NCI-H1417 (cell line): ENCODE results near the gene ZNF669.
"Not testable (repeated sequence)": the region's sequence is repeated elsewhere in the genome, so short reads cannot be mapped to it uniquely, and the experiment has no call there.

Experiments used
- DNase-seq, 3 experiments: peaks; one replicate each; lab custom pipeline; 2025; lab: John Stamatoyannopoulos, UW

The ZNF669 gene

DNA sequence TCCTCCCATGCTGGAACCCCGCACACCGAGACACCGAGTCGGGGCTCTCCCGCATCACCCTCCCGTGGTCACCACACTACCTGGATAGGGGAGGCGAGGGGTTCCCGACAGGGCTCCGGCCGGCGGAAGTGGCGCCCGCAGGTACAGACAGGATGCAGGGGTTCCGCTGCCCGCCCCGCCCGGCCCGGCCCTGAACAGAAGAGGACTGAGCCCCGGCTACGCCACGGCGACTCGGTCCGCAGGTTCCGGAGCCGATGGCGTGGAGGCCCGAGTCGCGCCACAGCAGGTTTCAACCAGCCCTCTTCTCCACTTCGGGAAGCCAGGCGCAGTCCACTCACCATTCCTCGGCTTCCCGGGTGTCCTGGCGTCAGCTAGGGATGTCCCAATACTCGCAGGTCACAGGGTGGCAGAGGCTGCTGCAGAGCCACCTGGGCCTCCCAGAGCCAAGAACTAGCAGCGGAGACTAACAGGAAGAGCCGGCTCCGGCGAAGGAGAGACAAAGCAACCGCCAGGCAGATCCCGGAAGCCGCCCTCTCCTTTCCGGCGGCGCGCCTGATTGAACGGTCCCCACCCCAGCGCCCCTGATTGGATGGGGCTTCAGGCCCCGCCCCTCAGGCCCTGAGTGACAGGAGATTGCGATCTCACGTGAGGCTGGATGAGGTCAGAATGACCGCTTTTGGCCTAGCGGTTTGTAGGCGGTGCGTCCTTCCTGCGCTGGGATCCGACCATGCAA, at the start of gene ZNF669:
ZNF669 (minus strand) TSS at position 498 of the 733 bp plus-strand sequence; CDS start at position 341, 157 bp downstream.
- peak; percentile 86 to 98 (median 97) for DNase-seq

GRCh38 chr1:247147781-247148180, 43.6 kb upstream of the ZNF669 start:
- no peak for DNase-seq

- DNase-seq: not testable (repeated sequence)
Observed at GRCh38 chr1:247147120-247147519, 43.0 kb upstream of the ZNF669 start.

DNA sequence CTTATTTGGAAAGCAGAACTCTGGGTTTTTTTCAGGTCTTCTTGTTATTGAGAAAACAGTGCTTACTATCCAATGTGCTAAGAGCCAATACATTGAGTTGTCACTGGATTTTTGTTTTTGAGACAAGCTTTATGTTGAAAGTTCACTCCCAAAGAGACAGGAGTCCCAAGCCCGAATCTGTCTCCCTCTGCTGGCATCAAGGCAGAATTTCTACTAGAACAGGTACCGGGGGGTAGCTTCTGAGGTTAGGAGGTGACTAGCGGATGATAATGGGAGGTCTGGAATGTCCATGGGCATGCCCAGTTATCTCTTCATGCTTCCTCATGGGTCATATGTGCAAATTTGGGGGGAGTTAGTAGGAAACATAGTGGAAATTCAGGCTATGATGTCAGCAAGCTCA, 42.5 kb upstream of the ZNF669 start:
- DNase-seq: no peak

- DNase-seq: no peak
Observed at GRCh38 chr1:247145279-247145678, 41.1 kb upstream of the ZNF669 start.

DNA sequence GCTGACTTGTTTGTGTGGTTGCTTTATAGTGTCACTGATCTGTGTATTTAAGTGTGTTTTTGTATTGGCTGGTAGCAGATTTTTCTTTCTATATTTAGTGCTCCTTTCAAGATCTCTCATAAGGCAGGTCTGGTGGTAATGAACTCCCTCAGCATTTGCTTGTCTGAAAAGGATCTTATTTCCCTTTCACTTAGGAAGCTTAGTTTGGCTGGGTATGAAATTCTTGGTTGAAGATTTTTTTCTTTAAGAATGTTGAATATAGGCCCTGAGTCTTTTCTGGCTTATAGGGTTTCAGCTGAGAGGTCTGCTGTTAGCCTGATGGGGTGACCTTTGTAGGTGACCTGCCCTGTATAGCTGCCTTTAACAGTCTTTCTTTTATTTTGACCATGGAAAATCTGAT, 35.4 kb upstream of the ZNF669 start:
- not testable (repeated sequence) for DNase-seq

- DNase-seq: no peak
Observed at GRCh38 chr1:247131236-247131635, 27.1 kb upstream of the ZNF669 start.

DNA sequence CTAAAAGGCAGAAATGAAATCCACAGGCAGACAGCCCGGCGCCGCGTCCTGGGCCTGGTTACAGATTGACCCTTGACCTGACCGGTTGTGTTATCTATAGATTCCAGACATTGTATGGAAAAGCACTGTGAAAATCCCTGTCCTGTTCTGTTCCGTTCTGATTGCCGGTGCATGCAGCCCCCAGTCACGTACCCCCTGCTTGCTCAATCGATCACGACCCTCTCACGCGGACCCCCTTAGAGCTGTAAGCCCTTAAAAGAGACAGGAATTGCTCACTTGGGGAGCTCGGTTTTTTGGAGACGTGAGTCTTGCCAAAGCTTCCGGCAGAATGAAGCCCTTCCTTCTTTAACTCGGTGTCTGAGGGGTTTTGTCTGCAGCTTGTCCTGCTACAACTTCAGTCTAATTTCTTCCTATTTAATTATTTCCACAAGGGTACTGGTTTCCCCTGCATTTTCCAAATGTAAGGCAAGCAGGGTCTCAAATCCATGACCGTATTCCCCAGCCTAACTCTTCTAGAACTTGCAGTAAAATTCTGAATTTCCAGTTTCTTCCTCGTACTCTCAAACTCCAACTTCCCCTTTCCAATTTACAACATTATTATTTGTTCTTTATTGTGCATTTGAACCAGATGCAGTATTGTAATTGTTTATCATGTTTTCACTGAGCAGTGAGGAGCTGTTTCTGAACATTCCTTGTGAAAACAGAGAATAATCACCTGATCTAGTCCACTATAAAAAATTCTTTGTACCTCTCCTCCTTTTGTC, 23.5 kb upstream of the ZNF669 start:
- not testable (repeated sequence) for DNase-seq

- not testable (repeated sequence) for DNase-seq
Observed at GRCh38 chr1:247126601-247127000, 22.4 kb upstream of the ZNF669 start.

DNA sequence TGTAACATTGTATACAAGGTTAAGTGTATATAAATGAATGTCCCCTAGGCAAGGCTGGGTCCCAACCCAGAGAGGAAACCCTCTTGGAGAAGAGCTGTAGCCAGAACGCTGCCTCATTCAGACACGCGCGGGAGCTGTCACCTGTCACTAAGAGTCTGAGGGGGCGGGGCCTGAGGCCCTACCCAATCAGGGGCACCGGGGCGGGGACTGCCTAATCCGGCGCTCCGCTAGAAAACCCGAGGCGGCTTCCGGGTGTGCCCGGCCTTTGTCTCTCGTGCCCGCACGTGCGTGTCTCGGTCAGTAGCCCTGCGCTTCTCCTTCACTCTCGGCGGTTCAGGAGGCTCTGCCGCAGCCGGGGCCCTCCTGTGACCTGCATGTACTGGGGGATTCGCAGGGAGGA, 22.0 kb upstream of the ZNF669 start:
- DNase-seq: not testable (repeated sequence)

GRCh38 chr1:247121382-247121781, 17.2 kb upstream of the ZNF669 start:
- no peak for DNase-seq

DNA sequence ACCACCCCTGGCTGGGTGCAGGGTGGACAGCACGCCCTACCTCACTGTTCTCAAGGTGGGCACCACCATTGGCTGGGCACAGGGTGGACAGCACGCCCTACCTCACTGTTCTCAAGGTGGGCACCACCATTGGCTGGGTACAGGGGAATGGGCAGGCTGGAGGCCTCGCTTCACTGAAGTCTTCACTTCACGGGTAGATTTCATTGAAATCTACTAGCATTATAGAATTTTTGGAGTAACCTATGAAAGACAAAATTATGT, 16.2 kb upstream of the ZNF669 start:
- not testable (repeated sequence) for DNase-seq

- DNase-seq: no peak
Observed at GRCh38 chr1:247119600-247120407, 15.6 kb upstream of the ZNF669 start.

DNA sequence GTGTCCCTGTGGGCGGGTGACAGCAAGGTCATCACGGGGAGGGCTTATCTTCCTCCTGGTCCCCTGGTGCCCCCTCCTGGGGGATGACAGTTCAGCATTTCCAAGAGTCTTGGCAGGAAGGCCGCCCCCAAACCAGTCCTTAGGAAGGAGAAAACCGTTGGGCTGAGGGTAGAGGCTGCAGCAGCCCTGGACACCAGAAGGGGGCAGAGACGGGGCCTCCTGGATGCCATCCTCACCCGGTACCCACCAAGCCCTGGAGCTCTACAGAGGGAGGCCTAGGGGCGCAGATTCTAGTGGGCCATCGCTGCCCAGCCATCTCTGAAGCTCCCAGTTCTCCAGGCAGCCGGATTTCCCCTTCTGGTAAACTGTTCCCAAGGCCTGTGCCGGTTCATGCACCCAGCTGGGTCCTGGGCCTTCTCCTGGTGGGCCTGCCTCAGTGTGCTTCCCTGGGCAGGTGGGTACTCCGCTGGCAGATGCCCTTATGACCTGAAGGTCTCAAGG, 14.8 kb upstream of the ZNF669 start:
- peak in 1 of 3 experiments; percentile 13 for DNase-seq

GRCh38 chr1:247115545-247115944, 11.4 kb upstream of the ZNF669 start:
- DNase-seq: no peak

DNA sequence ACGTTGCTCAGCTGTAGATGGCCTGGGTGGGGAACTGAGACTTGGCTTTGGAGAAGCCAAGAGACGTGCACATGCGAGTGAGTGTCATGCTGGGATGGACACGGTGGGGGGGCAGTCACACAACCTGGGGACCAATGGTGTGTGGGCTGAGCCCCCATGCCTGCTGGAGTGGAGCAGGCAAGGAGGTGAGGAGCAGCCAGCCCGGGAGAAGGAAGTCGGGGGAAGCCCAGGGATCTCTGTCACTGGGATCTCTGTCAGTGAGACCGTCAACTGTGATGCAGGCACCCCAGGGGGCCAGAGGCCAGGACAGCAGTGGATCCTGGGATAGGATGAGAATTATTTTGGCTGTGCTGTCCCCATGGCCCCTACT, 11.0 kb upstream of the ZNF669 start:
- DNase-seq: no peak

DNA sequence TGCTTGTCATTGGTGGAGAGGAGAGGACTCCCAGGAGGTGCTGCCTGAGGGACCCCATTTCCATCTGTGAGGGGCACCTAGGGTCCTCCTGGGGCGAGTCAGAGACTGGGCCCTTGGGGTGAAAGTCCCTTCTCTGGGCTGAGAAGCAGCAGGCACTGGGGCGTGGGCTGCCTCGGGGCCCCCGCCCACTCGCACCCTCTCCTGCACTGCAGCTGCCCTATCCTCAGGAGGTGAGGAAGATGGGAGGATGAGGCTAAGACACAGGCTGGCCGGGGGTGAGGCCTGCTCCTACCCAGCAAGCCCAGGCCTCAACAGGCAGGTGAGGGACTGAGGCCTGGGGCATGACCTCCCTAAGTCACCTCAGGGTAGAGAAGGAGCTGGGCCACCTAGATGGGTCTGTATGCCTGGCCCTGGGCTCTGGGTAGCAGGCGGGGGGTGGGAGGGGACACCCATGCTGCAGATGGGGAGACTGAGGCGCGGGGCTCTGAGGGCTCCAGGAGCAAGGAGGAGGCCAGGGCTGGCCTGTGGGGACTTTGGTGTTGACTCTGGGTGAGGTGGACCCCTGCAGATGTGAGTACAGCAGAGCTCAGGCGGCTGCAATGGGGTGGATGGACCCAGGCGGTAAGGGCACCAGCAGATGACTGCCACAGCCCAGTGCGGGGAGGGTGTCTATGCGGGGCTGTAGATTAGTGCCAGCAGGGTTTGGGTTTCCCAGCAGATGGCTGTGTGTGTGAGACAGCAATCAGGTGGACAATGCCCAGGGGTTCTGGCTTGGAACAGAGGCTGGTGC, 10.4 kb upstream of the ZNF669 start:
- DNase-seq: no peak

GRCh38 chr1:247113733-247114271, 9.6 kb upstream of the ZNF669 start:
- no peak for DNase-seq

- DNase-seq: no peak
Observed at GRCh38 chr1:247113094-247113497, 8.9 kb upstream of the ZNF669 start.

GRCh38 chr1:247112479-247112781, 8.3 kb upstream of the ZNF669 start:
- no peak for DNase-seq

GRCh38 chr1:247111700-247112478, 7.7 kb upstream of the ZNF669 start:
- peak in 2 of 3 experiments; percentile 58 to 65 for DNase-seq
